ENCODE measurements around the gene REELD1.

The REELD1 gene

DNA sequence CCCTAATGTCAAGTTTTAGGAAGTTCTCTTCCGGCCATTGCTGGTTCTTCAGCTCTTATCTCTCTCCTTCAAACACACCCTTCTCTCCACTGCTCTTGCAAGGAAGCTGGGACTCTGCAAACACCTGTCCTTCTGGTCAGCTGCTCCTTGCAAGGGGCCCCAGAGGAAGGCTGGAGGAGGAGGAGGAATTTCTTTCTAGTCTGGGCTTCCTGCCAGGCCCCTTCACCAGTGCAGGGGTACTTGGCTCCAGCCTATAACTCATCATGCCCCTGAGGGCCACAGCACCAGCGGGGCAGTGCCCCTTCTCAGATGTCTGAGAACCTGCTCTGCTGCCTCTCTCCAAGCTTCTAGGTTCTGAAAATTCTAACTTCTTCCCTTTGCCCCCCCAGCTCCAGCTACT is 46.7 kb downstream of the REELD1 start:
- TF ChIP-seq, protein P1, sequence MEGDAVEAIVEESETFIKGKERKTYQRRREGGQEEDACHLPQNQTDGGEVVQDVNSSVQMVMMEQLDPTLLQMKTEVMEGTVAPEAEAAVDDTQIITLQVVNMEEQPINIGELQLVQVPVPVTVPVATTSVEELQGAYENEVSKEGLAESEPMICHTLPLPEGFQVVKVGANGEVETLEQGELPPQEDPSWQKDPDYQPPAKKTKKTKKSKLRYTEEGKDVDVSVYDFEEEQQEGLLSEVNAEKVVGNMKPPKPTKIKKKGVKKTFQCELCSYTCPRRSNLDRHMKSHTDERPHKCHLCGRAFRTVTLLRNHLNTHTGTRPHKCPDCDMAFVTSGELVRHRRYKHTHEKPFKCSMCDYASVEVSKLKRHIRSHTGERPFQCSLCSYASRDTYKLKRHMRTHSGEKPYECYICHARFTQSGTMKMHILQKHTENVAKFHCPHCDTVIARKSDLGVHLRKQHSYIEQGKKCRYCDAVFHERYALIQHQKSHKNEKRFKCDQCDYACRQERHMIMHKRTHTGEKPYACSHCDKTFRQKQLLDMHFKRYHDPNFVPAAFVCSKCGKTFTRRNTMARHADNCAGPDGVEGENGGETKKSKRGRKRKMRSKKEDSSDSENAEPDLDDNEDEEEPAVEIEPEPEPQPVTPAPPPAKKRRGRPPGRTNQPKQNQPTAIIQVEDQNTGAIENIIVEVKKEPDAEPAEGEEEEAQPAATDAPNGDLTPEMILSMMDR (IDR thresholded peaks at IDR 0.05; ENCODE audit: low read depth, low read length), result no peak
- no peak overlapping the region for H3K4me3 ChIP-seq (ENCODE audit: low read depth, low read length)

DNA sequence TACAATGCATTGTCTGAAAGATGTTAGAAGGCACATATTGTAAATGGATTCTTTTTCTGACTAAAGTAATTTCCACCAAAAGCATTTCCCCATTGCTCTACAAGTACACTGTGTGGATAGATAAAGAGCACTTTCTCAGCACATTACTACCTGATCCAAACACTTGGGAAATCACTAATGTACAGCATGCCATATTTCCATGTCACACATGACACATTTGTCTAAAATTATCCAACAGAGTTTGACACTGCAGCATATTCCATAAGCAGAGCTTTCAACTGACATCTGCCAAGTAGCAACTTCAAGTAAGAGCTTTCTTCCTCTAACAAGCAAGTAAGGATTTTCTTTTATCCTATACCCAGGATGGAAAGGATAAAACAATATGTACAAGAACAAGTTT is 49.5 kb downstream of the REELD1 start:
- TF ChIP-seq, protein P1 (IDR thresholded peaks at IDR 0.05; ENCODE audit: low read depth, low read length), result no peak

DNA sequence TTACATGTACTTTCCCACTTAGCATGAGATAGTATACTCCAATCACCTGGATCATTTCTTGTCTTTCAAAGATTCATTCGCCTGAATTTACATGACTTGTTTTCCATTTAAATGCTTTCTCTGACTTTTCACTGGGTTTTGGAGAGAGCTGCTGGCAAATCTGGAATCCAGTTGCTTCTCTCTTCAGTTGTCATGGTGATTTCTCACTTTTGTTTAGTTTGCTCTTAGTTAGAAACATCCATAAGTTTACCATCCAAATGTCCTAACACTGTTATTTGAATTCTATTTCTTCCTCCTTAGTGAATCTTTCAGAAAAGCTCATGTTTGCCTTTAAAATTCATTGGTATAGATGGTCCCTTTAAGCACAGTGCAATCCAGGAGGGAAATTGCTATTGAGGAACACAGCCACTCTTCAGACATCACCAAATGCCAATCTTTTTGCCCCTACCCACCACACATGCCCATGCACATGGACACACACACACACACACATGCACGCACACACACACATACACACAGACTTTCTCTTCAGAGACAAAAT is 51.7 kb downstream of the REELD1 start:
- H3K4me3 ChIP-seq (ENCODE audit: low read depth, low read length), result no peak overlapping the region
- TF ChIP-seq, protein P1 (IDR thresholded peaks at IDR 0.05; ENCODE audit: low read depth, low read length), result no peak

More for the DNA sequence above, 49.5 kb downstream of the REELD1 start:
- H3K4me3 ChIP-seq (ENCODE audit: low read depth, low read length), result no peak overlapping the region

DNA sequence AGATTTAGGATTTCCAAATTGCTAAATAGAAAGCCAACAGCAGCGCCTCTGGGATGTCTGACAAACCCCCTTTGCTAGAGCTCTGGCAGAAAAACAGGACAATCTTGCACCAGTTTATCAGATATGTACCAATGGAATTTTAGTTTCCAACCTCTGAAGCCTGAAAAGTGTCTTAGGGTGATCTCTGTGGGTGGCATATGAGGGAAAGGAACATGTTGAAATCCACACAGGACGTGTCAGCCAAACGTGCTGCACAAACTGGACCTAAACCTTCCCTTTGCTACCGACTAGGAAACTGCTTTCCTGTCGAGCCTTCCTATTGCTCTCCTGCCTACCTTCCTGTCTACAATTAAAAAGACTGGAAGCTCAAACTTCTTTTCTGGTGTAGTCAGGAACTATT is 53.5 kb downstream of the REELD1 start:
- TF ChIP-seq, protein P1 (IDR thresholded peaks at IDR 0.05; ENCODE audit: low read depth, low read length), result no peak
- no peak overlapping the region for H3K4me3 ChIP-seq (ENCODE audit: low read depth, low read length)

DNA sequence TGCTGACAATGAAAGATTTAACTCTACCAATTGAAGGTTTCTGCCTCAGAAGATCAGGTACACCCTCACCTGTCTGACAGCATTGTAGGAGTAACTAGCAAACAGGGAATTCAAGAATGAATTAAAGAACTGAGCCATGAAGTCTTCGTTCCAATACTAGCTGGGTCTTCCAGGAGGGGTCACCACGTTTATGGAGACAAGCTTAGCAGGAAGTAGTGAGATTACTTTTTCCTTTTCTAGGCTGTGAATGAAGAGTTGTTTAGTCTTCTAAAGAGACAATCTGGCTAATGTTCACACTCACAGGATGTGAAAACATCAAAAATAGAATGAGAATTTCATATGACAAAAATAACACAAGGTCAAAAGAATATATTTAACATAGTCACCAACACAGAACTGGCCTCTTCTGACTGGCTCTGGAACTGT is 54.9 kb downstream of the REELD1 start:
- TF ChIP-seq, protein P1 (IDR thresholded peaks at IDR 0.05; ENCODE audit: low read depth, low read length), result no peak
- H3K4me3 ChIP-seq (ENCODE audit: low read depth, low read length), result no peak overlapping the region

DNA sequence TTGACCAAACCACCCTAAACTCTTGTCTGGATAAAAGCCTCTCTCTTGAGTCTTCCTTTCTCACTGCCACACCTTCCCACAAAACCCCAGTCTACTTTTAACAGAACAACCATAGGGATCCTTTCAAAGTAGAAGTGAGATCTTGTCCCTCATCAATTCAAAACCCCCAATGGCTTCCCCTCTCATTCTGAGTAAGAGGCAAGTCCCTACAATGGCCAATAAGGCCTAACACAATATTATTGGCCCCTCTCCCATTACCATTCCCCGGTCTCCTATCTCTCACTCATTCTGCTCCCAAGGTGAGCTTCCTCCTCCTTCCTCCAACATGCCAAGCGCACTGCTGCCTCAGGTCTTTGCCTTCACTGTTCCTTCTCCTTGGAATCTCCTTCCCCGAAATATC is 57.1 kb downstream of the REELD1 start:
- TF ChIP-seq, protein P1 (IDR thresholded peaks at IDR 0.05; ENCODE audit: low read depth, low read length), result no peak
- H3K4me3 ChIP-seq (ENCODE audit: low read depth, low read length), result no peak overlapping the region

DNA sequence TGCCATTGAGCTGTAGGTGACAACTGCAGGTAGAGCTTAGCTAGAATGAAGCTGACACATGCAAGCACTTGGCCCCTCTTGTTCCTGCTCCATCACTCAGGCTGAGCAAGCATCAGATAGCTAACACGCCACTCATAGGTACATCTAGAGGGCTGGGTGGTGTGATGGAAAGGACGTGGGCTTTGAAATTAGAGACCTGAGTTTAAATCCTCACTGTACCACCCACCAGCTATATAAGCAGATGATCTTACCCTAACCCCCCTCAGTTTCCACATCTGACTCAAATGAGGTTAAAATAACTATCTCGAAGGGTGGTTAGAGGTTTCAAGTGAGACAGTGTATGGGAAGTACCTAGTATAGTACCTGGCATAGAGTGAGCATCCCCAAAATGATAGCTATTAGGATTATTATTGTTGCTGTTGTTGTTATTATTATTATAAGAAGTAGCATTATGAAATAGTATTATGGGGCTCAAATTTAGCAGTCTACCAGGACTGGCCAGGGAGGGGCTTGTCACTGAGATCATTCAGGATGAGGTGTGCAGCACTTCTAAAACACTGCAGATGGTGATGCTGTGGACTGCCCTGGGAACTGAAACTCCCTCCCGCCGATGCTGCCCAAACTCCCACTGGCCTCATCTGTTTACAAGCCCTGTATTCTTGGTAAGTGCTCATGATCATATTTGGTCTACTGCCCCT is 59.0 kb downstream of the REELD1 start:
- H3K4me3 ChIP-seq (ENCODE audit: low read depth, low read length), result no peak overlapping the region
- TF ChIP-seq, protein P1 (IDR thresholded peaks at IDR 0.05; ENCODE audit: low read depth, low read length), result no peak
